NCI-H1105 treated with DMSO at 0.1 percent for 48 hours (cell line): ENCODE results near the gene MAN1C1.

Source experiments
- DNase-seq: peaks from one replicate; lab custom pipeline; 2025; lab: John Stamatoyannopoulos, UW

MAN1C1 gene

GRCh38 chr1:25803368-25803767 is 186.8 kb downstream of the MAN1C1 start:
- DNase-seq = no peak

- no peak for DNase-seq
Observed at GRCh38 chr1:25804244-25804963, 187.8 kb downstream of the MAN1C1 start.

GRCh38 chr1:25804964-25805862 is 188.6 kb downstream of the MAN1C1 start:
- DNase-seq = no peak

- no peak for DNase-seq
Observed at GRCh38 chr1:25805863-25806225, 189.3 kb downstream of the MAN1C1 start.

- no peak for DNase-seq
Observed at GRCh38 chr1:25806418-25806817, 189.8 kb downstream of the MAN1C1 start.

GRCh38 chr1:25807480-25808390 is 191.1 kb downstream of the MAN1C1 start:
- DNase-seq = no peak

GRCh38 chr1:25808481-25809244 is 192.1 kb downstream of the MAN1C1 start:
- no peak for DNase-seq

- no peak for DNase-seq
Observed at GRCh38 chr1:25809283-25809926, 192.8 kb downstream of the MAN1C1 start.

GRCh38 chr1:25809929-25810328 is 193.3 kb downstream of the MAN1C1 start:
- no peak for DNase-seq

- peak; percentile 60 for DNase-seq
Observed at GRCh38 chr1:25810341-25811299, 194.0 kb downstream of the MAN1C1 start.

GRCh38 chr1:25811384-25812082 is 194.9 kb downstream of the MAN1C1 start:
- DNase-seq = no peak

GRCh38 chr1:25813071-25813733 is 196.6 kb downstream of the MAN1C1 start:
- DNase-seq = no peak

GRCh38 chr1:25813734-25814471 is 197.3 kb downstream of the MAN1C1 start:
- no peak for DNase-seq

GRCh38 chr1:25814549-25815087 is 198.0 kb downstream of the MAN1C1 start:
- no peak for DNase-seq

- DNase-seq = no peak
Observed at GRCh38 chr1:25815208-25816111, 198.9 kb downstream of the MAN1C1 start.

GRCh38 chr1:25816112-25816718 is 199.6 kb downstream of the MAN1C1 start:
- DNase-seq = no peak
